ENCODE data around the gene SCAPER. TPM values are rescaled to one million over a fixed set of nuclear protein-coding genes. Genes with fewer than 3 reads are reported as not detected.
A peak's percentile ranks its signal among the peaks of the same experiment; 100 is the strongest.

Gene SCAPER
- 100 to 1,000 TPM in 1 of 5 donors, 10 to 100 TPM in 4; 14.8 to 136 (median 39.7) TPM for total RNA-seq
- polyA plus RNA-seq, result 10 to 100 TPM in 1 of 3 donors, 1 to 10 TPM in 2; 4.9 to 11.0 (median 7.6) TPM
- long read RNA-seq, donor 1, full-length matches to known transcripts, result 1 of 1 reads
- long read RNA-seq, donor 1, partial matches to known transcripts, result 0 of 1 reads
- long read RNA-seq, donor 1, other reads (novel, unspliced or antisense), result 0 of 1 reads
- long read RNA-seq, donor 2, result 0 reads
- long read RNA-seq, donor 3, partial matches to known transcripts, result 42 of 42 reads
- long read RNA-seq, donor 3, other reads (novel, unspliced or antisense), result 0 of 42 reads
- long read RNA-seq, donor 4, result 0 reads
- long read RNA-seq, donor 5, result 0 reads
- long read RNA-seq, donor 6, partial matches to known transcripts, result 5 of 5 reads
- long read RNA-seq, donor 6, other reads (novel, unspliced or antisense), result 0 of 5 reads
- long read RNA-seq, donor 7, result 0 reads
- long read RNA-seq, donor 8, result 0 reads
- long read RNA-seq, donor 9, result 0 reads
- long read RNA-seq, donor 10, result 0 reads

- DNase-seq, result peak; percentile 93 to 98
- 1 to 2% (median 1%) methylated on average over 25 to 78 of the region's 78 CpGs for WGBS, 5 donors
- intact Hi-C loops (cut with DNase I; ENCODE audit: low total_unique reads), result no loop called here
- Histone ChIP-seq H3K27ac (peak within 1 kb of the TSS; percentile 92 to 96 (median 92)), H3K27me3 (no peaks in the 10 kb centered on the region), H3K9me3 (no peaks in the 10 kb centered on the region), H3K4me1 (peaks cover 21 to 34% (median 27%) of the 10 kb centered on the region in 4 donors), H3K36me3 (no peaks in the 10 kb centered on the region), H3K4me3 (peak within 1 kb of the TSS; percentile 75 to 100 (median 88))
- peak in 1 of 4 donors; percentile 55 for TF ChIP-seq POLR2A (IDR thresholded peaks at IDR 0.05)
- TF ChIP-seq EP300 (IDR thresholded peaks at IDR 0.05), result no peak
- TF ChIP-seq, protein P1, sequence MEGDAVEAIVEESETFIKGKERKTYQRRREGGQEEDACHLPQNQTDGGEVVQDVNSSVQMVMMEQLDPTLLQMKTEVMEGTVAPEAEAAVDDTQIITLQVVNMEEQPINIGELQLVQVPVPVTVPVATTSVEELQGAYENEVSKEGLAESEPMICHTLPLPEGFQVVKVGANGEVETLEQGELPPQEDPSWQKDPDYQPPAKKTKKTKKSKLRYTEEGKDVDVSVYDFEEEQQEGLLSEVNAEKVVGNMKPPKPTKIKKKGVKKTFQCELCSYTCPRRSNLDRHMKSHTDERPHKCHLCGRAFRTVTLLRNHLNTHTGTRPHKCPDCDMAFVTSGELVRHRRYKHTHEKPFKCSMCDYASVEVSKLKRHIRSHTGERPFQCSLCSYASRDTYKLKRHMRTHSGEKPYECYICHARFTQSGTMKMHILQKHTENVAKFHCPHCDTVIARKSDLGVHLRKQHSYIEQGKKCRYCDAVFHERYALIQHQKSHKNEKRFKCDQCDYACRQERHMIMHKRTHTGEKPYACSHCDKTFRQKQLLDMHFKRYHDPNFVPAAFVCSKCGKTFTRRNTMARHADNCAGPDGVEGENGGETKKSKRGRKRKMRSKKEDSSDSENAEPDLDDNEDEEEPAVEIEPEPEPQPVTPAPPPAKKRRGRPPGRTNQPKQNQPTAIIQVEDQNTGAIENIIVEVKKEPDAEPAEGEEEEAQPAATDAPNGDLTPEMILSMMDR (IDR thresholded peaks at IDR 0.05), result no peak
- TF ChIP-seq POLR2AphosphoS5 (IDR thresholded peaks at IDR 0.05), result peak; percentile 68 to 90 (median 71)
Measured at GRCh38 chr15:76905013-76905839, at the start of gene SCAPER. SCAPER (minus strand) TSS chr15:76905340; CDS start chr15:76883817, 21,523 bp downstream.

DNA sequence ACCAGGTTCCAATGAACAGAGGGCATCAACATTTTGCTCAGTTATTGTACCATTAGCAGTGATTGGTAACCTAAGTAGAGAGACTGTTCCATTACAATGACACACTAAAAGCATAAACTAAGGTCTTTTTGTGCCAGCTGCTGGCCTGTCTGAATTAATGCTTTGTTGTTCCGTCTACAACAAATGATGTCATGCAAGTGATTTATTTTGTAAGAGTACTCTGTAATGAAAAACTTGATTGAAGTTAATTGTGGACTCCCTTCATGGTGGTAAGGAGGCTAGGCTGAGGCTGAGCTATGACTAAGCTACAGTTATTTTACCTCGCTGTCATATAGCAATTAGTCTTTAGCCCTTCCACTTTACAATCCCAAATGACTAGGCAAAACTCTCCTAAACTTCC lies 49.6 kb upstream of the SCAPER start:
- no peak overlapping the region for H3K27ac ChIP-seq
- H3K27me3 ChIP-seq, result no peaks in the 10 kb centered on the region
- DNase-seq, result peak in 1 of 2 donors; percentile 13
- intact Hi-C loops (cut with DNase I; ENCODE audit: low total_unique reads), result no loop called here
- no peaks in the 10 kb centered on the region for H3K4me1 ChIP-seq
- H3K9me3 ChIP-seq, result no peaks in the 10 kb centered on the region
- H3K36me3 ChIP-seq, result peaks cover 0 to 12% (median 11%) of the 10 kb centered on the region in 4 donors
- TF ChIP-seq POLR2AphosphoS5 (IDR thresholded peaks at IDR 0.05), result no peak
- TF ChIP-seq POLR2A (IDR thresholded peaks at IDR 0.05), result no peak
- no peak for TF ChIP-seq EP300 (IDR thresholded peaks at IDR 0.05)
- TF ChIP-seq, protein P1 (IDR thresholded peaks at IDR 0.05), result no peak
- no peak overlapping the region for H3K4me3 ChIP-seq
- WGBS, 5 donors, result 59 to 75% (median 67%) methylated on average over 2 of the region's 2 CpGs

- H3K27ac ChIP-seq, result no peak overlapping the region
- intact Hi-C loops (cut with DNase I; ENCODE audit: low total_unique reads), result no loop called here
- no peak for TF ChIP-seq POLR2A (IDR thresholded peaks at IDR 0.05)
- TF ChIP-seq, protein P1 (IDR thresholded peaks at IDR 0.05), result no peak
- no peak for TF ChIP-seq EP300 (IDR thresholded peaks at IDR 0.05)
- no peak for TF ChIP-seq POLR2AphosphoS5 (IDR thresholded peaks at IDR 0.05)
- 46 to 58% (median 53%) methylated on average over 3 of the region's 3 CpGs for WGBS, 5 donors
- H3K4me3 ChIP-seq, result no peak overlapping the region
- H3K4me1 ChIP-seq, result no peaks in the 10 kb centered on the region
- H3K36me3 ChIP-seq, result peaks cover 0 to 20% (median 15%) of the 10 kb centered on the region in 4 donors
- H3K27me3 ChIP-seq, result no peaks in the 10 kb centered on the region
- DNase-seq, result no peak
- no peaks in the 10 kb centered on the region for H3K9me3 ChIP-seq
Measured at GRCh38 chr15:76953913-76954312, 48.8 kb upstream of the SCAPER start.

- H3K4me3 ChIP-seq, result no peak overlapping the region
- DNase-seq, result no peak
- H3K9me3 ChIP-seq, result no peaks in the 10 kb centered on the region
- WGBS, 5 donors, result 86 to 100% (median 90%) methylated on average over 1 of the region's 1 CpG
- H3K4me1 ChIP-seq, result no peaks in the 10 kb centered on the region
- intact Hi-C loops (cut with DNase I; ENCODE audit: low total_unique reads), result no loop called here
- no peaks in the 10 kb centered on the region for H3K27me3 ChIP-seq
- no peak overlapping the region for H3K27ac ChIP-seq
- peaks cover 0 to 39% (median 35%) of the 10 kb centered on the region in 4 donors for H3K36me3 ChIP-seq
- TF ChIP-seq POLR2A (IDR thresholded peaks at IDR 0.05) (no peak), POLR2AphosphoS5 (IDR thresholded peaks at IDR 0.05) (no peak), EP300 (IDR thresholded peaks at IDR 0.05) (no peak)
- TF ChIP-seq, protein P1 (IDR thresholded peaks at IDR 0.05), result no peak
Measured at GRCh38 chr15:76951220-76951619, 46.1 kb upstream of the SCAPER start.
